PC-3 (cell line): Measurements from ENCODE around the gene NET1.

Source experiments
- CTCF ChIP-seq: fragments of 300-600 bp; sonication (generic); conservative IDR thresholded peaks from 2 replicates; pipeline ENCODE4 v1.5.1; 2017; ENCODE audit warnings: antibody characterized with exemption, low read depth, mild to moderate bottlenecking, low read length
- EZH2 ChIP-seq: fragments of 300-600 bp; sonication (generic); IDR thresholded peaks from one replicate; pipeline ENCODE4 v1.6.1; 2017; ENCODE audit warnings: antibody characterized with exemption, mild to moderate bottlenecking, low read length; ENCODE audit not compliant: unreplicated experiment

- TF ChIP-seq CTCF (no peak), EZH2 (no peak)
These were observed 7.9 kb upstream of the NET1 start, which contains the start of gene TUBAL3 for GRCh38 chr10:5404208-5405041.
